A549 treated with AZD2906 at 1 μM for 4 hours (cell line): ENCODE data around the gene EIF4E3. TPM values are rescaled to one million over a fixed set of nuclear protein-coding genes. Genes with fewer than 3 reads are reported as not detected.

Experiments used
- total RNA-seq: library from RNA; stranded (reverse); fragments of 200-300 nt; extraction: Qiagen RNA extraction; gene quantifications from 5 replicates; pipeline ENCODE4 v1.2.3, GENCODE V29; 2022

Gene EIF4E3
- total RNA-seq, result 3.3 to 4.6 TPM (median 3.5 TPM) in 5 replicates

GRCh38 chr3:71725271-71725991 is at the start of gene EIF4E3:
TSS of gene EIF4E3 (minus strand) at chr3:71725402. CDS start at chr3:71725367, 35 bp downstream.

GRCh38 chr3:71753701-71754609 is 28.8 kb upstream of the EIF4E3 start, which contains the start of gene GPR27:
TSS of gene GPR27 (plus strand) at chr3:71753855. CDS start at chr3:71754050, 195 bp downstream.

Other genes starting within 250 kb of the EIF4E3 start
- gene FOXP1, start 141.7 kb downstream of the EIF4E3 start, total RNA-seq, result 6.8 to 9.9 TPM (median 9.2 TPM) in 5 replicates
- gene GPR27, start 28.5 kb upstream of the EIF4E3 start, total RNA-seq, result 2.2 to 3.3 TPM (median 3.0 TPM) in 5 replicates
- not detected in 5 replicates for gene PROK2, start 59.7 kb upstream of the EIF4E3 start, total RNA-seq